Stimulated activated CD8-positive, alpha-beta memory T cell treated with anti-CD3 and anti-CD28 coated beads, Interleukin-12 subunit alpha, Interleukin-12 subunit beta, amount 100 ng/mL, for 24 hours (primary cell): ENCODE results near the gene RASGRF1.
"Not testable (repeated sequence)": the region's sequence is repeated elsewhere in the genome, so short reads cannot be mapped to it uniquely, and the experiment has no call there.

ENCODE experiments used
- DNase-seq: peaks from one replicate; pipeline ENCODE4 v3.0.0-alpha.2; 2020; ENCODE audit errors: extremely low read depth

The RASGRF1 gene

DNA sequence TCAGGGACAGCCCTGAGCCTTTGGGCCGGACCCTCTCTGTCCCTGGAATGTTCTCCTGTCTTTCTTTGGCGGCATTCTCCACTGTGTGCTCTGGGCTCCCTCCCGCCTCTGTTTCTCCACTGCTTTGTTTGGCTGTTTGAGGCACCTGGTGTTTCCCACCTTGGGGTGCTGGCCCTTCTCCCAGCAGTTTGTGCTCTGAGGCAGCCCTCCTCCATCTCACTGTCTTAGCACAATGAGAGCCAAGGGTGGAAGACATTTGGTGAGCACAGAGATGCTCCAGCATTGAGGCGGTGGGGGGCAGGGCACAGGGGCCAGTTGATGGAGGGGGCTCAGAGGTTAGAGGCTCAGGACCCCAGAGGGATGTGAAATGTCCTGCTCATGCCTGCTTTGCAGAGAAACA, 54.3 kb downstream of the RASGRF1 start:
- DNase-seq = no peak

DNA sequence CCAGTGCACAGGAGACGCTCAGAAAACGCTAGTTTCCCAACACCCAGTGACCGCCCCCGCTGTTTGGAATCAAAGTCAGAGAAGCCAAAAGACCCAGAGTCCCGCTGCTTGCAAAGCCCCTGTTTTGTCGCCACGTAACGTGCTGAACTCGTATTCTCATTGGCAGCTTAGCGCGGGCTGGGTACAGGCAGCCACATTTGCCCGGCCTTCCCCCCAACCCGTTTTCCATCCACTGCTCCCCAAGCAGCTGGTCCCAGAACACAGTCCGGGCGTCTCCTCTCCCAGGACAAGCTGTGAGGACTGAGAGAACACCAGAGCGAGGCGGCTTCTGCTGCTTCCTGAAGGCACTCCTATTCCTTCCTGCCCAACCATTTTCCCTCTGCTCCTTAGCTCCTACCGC, 54.8 kb downstream of the RASGRF1 start:
- DNase-seq = no peak

DNA sequence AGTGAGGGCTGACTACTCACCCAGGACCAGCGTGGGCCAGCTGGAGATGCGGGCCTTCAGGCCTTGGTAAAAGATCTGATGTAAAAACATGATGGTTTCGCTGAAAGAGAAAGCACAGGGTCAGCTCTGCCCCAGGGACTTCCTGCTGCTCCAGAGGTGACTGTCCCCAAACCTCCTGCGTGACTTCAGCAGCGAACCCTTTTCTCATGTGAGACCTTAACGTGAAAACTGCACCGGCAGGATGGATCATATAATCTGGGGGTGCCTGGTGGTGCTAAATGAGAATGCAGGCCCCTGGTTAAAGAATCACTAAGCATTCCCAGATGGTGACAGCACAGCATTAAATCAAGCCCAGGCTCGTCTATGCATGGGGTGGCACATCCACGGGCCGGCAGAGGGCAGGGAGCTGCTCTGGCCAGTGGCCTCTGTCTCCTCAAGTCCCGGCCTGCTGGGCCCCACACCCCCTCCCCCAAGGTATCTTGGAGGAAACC, 55.4 kb downstream of the RASGRF1 start:
- DNase-seq = no peak

DNA sequence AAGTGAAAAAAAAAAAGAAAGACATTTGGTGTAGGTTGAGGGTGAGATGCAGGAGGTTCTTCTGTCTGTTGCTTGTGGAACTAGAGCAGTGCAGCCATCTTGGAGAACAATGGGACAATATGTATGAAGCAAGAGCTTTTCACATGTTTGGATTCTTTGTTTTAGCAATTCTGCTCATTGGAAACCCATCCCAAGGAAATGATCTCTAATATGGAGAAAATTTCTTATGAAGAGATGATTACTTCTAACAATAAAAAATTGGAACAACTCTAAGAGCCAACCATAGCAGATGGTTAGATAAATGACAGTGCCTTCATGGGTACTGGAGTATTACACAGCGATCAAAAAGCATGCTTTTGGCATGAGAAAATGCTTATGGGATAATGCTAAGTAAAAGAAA, 56.3 kb downstream of the RASGRF1 start:
- DNase-seq = no peak

DNA sequence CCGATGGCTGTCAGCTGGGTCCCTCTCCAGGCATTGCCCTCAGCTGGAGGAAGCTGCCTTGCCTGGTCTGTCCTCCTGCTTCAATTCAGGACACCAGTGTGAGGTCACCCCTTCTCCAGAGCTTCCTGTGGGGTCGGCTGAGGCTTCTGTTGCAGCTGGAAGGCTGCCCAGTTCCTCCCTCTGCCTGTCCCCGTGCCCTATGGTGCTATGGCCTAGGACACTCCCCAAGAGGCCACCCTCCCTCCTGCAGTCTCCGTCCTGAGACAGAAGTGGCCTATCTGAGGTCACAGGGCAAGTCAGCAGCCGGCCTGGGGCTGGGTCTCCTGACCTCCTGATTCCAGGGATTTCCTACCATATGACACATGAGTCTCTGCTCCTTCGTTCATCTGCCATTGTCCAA, 57.9 kb downstream of the RASGRF1 start:
- DNase-seq = no peak

DNA sequence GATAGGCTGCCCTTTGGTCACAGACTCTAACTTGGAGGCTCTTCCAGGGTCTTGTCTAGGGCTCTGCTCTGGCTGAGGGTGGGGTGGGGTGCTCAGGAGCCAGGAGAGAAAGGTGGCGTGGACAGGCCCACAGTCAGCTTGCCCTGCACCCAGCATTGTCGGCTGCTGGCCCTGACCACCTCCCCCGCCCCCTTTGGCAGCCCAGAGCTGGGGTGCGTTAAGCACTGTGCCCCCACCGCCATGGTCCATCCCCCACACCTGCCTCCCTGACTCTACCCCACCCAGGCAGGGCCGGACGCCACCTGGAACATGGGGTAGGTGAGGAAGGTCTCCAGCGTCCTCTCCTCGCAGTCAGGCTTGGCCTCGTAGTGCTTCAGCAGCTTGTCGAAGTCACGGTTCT, 58.8 kb downstream of the RASGRF1 start:
- DNase-seq = no peak

DNA sequence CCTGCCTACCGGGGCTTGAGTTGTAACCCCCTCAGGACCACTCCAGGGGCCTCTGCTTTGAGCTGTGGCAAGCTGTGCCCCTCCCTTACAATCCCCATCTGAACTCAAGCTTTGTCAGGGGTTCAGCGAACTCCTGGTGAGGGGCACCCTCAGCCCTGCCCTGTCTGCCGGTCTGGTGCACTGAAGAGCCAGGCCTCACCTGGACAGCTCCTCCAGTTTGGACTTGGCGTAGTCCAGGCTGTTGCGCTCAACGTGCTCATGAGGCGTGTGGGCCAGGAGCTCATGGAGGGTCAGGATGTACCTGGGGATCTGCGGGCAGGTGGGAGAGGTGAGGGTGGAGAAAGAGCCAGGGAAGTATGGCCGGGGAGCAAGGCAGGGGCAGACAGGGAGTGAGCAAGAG, 59.4 kb downstream of the RASGRF1 start:
- DNase-seq = no peak

DNA sequence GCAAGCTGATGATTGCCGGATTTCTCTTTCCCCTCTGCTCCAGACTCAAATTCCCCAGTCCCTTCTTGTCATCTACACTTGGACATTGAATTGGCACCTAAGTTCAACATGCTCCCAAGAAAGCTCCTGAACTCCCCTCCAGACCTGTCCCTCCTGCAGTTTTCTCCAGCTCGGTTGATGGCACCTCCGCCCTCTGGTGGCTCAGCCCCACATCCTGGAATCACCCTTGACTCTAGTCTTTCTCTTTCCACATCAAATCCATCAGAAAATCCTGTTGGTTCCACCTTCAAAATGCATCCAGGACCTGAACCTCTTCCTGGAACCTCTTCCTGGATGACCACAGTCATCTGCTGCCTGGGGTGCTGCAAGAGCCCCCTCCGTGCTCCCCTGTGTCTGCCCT, 60.1 kb downstream of the RASGRF1 start:
- DNase-seq = no peak

DNA sequence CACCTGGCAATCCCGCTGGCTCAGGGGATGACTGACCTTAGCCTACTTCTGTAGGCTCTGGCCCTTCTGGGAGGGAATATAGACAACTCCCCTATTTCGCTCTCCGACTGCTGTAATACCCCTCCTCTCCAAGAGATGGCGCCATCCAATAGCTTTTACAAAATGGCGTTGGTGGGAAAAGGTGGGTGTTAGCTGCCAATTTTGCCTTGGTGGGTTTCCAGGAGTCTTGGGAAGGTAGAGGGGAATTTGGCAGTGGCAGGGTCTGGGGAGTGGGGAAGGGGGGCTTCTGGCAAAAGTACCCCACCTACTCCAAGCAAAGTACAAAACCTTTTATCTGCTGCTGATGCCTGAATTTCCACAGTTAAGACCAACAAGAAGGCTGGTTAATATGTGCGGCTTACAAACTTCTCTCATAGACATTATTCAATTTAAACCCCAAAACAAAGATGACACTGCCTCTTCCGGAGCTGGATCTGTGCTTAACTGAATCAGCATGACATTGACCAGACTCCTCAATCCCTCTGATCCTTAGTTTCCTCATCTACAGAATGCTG, 62.1 kb downstream of the RASGRF1 start:
- DNase-seq = no peak

DNA sequence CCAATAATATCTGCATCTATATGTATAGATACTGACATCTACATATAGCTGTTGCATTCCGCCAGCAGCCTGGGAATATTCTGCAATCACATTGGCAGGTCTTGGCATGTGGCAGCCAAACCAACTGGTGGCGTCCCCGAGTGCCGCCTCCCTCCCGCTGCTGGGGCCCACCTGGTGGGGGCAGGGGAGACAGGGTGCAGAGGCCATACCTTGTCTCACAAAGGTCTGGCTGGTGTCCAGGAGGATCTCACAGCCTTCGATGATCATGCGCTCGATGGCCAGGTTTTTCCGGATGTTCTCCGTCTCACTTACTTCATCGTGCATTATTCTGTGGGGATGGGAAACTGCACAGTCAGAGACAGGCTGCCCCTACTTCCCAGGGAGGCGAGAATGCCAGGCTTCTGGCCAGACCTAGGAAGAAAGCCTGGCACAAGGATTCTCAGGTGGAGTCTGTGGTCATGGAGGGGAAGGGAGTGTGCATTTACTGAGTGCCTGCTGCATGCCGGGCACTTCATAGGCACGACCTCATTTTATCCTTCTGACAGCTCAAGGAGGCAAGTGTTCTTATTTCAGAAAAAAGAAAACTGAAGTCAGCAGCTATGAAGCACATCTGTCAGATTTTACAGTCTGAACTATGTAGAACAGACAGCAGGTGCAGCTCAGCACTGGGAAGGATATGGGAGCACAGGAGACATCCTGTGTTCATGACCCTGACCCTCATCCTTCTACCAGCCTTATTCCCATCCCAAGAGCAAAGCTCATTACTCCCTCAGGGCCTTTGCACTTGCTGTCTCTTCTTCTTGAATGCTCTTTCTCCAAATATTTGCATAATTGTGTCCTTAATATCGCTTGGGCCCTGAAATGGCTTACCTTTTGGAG, 62.8 kb downstream of the RASGRF1 start:
- no peak for DNase-seq

DNA sequence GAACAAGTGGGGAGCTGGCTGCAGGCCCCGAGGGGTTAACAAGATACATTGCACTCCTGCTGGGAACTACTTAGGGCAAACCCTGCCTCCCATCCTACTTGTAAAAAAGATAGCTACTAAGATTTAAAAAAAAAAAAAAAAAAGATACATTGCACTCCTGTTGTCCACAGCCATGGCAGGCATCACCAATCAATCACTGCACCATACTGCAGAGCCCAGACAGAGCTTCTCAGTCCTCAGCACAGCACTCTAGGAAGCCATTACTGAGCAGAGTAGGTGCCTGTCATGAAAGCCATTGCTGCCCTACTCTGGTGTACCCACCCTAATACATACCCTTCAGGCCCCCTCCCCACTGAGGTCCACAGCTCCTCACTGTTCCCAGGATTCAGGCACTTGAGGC, 64.8 kb downstream of the RASGRF1 start:
- DNase-seq = no peak

DNA sequence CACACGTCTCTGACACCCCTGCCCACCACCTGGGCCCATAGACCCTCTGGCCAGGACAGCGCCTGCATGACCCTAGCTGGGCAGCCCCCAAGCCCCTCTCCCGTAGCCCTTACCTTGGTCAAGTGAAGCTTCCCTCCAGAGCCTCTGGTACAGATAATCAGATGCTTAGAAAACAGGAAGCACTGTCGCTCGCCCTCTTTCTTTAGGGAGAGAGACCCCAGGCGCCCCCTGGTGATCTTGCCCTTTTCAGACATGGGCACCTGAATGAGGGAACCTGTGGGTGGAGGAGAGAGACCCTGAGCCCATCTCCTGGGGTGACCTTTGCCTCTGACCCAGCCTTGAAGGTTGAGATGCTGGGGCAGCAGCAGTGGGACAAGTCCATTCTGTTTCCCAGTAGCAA, 65.4 kb downstream of the RASGRF1 start:
- no peak for DNase-seq

DNA sequence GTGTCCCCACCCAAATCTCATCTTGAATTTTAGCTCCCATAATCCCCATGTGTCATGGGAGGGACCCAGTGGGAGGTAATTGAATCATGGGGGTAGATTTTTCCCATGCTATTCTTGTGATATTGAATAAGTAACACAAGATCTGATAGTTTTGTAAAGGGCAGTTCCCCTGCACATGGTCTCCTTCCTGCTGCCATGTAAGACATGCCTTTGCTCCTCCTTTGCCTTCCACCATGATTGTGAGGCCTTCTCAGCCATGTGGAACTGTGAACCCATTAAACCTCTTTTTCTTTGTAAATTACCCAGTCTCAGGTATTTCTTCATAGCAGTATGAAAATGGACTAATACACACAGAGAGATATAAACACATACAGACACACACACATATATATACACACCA, 66.1 kb downstream of the RASGRF1 start:
- not testable (repeated sequence) for DNase-seq

DNA sequence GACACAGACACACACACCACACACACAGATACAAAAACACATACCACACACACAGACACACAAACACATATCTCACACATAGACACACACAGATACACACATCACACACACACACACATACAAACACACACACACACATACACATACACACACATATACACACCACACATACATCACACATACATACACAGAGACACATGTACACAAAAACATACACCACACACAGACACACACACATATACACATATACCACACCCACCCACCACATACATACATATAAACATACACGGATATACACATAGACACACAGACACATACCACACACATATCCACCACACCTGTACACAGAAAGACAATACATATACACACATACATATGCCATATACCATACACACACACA, 66.7 kb downstream of the RASGRF1 start:
- no peak for DNase-seq

DNA sequence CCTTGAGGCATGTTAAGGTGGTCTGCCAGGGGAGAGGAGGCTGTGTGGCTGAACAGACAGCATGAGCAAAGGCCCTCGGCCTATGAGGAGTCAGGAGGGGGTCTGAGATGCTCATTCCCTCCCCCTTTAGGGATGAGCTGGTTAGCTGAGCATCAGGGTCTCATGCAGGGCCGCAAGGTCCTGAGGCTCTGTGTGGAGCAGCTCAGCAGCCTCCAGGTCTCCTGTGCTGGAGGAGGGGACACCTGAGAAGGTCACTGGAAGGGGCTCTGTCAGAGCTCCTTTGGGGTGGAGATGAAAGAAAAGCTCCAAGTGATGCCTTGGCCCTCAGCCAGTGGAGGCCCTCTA, 67.1 kb downstream of the RASGRF1 start:
- no peak for DNase-seq

DNA sequence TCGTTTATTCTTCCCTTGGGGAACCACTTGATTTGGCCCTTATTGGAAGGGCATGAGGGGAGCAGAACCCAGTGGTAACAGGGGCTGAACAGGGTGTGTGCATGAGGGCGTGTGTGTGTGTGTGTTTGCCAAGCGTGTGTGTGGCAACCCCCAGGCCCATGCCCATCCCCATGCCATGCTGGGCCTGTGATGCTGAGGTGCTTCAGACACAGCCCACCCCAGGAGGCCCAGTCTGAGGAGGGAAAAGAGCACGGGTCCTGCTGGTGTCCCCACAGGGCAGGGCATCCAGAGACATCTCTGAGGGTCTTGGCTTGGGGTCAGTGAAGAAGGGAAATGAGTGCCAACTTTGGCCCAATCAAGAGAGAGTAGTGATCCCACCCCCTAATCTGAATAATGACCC, 71.6 kb downstream of the RASGRF1 start:
- DNase-seq = no peak

DNA sequence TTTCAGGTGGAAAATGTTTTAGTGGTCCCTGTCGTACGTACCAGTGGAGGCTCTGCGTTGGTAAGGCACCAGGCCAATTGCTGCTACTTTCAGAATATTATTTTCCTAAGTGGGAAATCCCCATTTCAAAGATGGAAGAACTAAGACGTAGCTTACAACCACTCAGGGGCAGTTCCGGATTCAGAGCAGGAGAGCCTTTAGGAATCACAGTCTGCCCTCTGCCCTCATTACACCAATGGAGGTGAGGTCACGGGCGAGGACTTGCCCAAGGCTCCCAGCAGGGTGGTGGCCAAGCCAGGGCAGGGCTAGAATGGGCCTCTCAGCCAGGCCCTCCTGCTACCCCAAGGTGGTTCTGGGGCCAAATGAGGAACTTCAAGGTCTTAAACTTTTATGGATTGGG, 72.6 kb downstream of the RASGRF1 start:
- DNase-seq = no peak

DNA sequence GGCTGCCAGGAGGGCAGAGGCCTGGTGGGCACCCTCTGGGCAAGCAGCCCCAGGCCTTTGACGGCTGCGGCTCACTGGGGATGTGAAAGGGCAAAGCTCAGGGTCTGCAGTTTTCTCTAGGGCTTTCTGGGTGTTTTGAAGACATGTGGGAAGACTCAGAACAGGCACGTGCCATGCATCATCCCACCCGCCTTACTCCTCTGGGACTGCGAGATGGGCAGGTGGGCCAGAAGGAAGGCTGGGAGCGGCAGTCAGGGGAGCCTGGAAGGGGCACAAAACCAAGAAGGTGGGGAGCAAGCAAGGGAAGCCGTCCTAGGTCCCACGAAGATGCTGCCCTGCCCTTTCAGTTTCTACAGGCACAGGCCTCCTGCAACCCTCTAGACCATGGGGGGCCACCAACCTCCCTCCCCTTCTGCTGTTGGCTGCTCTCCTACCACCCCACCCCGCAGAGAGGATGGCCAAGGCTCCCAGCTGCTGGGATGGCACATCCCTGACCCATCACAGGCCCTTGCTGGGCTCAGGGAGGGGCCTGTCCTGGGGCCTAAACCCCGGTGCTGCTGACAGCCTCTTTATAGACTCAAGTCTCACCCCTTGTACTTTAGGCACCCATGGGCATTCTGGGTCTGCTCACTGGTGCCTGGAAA, 73.9 kb downstream of the RASGRF1 start:
- no peak for DNase-seq

DNA sequence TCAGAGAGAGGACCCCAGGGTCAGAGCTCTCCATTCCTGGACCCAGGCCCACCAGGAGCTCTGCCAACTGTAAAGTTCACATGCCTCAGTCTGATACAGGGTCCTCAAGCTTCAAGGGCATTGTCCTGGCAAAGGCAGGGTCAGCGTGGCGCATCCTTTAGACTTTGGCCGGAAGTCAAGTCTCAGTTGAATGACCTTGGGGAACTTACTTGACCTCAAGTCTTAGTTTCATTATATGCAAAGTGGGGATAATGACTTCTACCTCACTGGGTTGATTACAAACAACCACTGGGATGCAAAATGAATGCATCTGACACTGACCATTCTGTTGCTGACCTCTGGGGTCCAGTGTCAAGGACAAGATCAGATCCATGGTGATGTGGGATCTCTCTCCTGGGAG, 75.2 kb downstream of the RASGRF1 start:
- DNase-seq = no peak

DNA sequence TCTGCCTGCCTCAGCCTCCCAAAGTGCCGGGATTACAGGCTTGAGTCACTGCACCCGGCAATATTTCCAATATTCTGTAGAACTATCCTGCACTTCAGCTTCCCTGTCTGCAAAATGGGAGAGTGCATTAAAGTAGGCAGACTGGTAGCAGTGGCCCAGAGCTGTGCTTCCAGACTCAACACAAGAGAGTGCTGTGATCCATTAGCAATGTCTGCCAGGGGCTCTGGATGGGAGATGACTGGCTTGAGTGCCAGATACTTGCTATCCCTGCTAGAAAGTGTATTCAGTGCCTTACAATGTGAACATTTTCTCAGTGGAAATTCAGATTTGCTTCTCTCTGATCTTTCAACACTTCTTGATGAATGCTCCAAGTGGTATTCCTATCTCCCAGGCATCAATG, 80.3 kb downstream of the RASGRF1 start:
- no peak for DNase-seq

DNA sequence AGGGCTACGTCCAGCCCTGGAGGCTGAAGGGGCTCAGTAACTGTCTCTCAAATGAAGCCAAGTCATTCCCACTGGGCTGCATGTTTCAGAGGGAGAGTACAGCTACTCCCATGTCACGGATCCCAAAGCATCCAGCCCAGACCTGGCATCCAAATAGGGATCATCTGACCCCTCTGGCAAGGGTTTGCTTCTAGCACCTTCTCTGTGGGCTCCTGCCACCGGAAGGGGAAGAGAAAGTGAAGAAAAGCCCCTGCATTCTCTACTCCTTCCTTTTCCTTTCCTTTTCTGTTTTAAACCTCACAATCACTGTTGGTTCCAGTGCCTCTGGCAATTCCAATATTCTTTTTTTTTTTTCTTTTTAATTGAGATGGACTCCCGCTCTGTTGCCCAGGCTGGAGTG, 81.2 kb downstream of the RASGRF1 start:
- no peak for DNase-seq

DNA sequence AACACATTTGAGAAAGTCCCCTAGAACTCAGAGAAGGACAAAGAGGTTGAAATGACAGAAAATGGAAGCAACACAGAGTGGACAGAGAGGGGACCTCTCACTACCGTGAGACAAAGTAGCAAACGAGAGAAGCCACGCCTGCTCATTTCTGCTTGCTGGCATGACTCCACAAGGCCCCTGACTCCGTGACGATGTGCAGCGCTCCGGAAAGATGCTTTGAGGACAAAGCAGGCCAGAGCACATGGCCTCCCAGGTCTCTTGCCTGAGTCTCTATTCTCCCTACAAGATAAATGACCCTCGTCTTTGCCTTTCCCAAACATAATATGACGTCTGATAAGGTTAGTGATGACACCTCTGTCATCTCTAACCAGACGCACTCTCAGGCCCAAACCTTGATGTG, 81.9 kb downstream of the RASGRF1 start:
- no peak for DNase-seq

DNA sequence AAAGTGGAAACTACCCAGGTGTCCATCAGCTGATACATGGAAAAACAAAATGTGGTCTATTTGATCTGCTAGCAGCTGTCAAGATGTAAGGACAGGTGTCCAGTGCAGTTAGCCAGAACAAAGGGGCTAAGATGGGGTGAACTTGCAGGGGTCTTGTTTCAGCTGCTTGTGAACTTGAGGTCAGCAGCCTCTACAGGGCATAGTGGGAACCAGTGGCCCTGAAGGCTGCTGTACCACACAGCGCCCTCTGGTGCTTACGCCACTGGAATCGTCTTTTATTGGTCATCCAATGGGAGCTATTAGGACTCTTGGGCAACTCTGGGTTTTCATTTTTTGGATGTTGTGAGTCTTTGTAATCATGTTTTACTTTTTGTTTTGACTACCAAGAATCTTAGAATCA, 83.5 kb downstream of the RASGRF1 start:
- DNase-seq = no peak
